K562 (cell line): ENCODE measurements around the gene CMIP. TPM values are rescaled to one million over a fixed set of nuclear protein-coding genes. Genes with fewer than 3 reads are reported as not detected.

Experiments
- ATF7 ChIP-seq: fragments of 450-650 bp; IDR thresholded peaks from 2 replicates; pipeline ENCODE4 v1.7.1; 2014; ENCODE audit warnings: mild to moderate bottlenecking, moderate library complexity
- CEBPG ChIP-seq, 3 experiments: fragments of 200-800 bp in 1 of 3; sonication (Bioruptor generic) in 1 of 3; sonication (generic) in 1 of 3; formaldehyde crosslinking in 1 of 3; IDR thresholded peaks in 2 of 3; conservative IDR thresholded peaks in 1 of 3; 2 replicates each; pipeline versions ENCODE4 v1.6.1 to v1.8.0; 2016 to 2022; ENCODE audit warnings: missing compliant biosample characterization in 2 of 3, missing genetic modification characterization in 2 of 3, mild to moderate bottlenecking in 1 of 3, missing genetic modification reagents in 1 of 3
- DIDO1 ChIP-seq: fragments of 450-650 bp; IDR thresholded peaks from 2 replicates; pipeline ENCODE4 v1.6.1; 2016; ENCODE audit warnings: low read depth, missing biosample characterization, missing genetic modification characterization
- DMBX1 ChIP-seq: fragments of 250-450 bp; sonication (Bioruptor Pico); IDR thresholded peaks from 2 replicates; pipeline ENCODE4 v1.8.0; 2022; ENCODE audit warnings: inconsistent platforms, mild to moderate bottlenecking, moderate library complexity, borderline replicate concordance
- ZNF175 ChIP-seq: fragments of 200-800 bp; sonication (Bioruptor generic); IDR thresholded peaks from 2 replicates; pipeline ENCODE4 v1.6.1; 2016; ENCODE audit warnings: low read depth, mild to moderate bottlenecking, missing genetic modification characterization, missing compliant biosample characterization
- ZNF239 ChIP-seq: fragments of 250-450 bp; sonication (Bioruptor Pico); IDR thresholded peaks from 2 replicates; pipeline ENCODE4 v1.4.0; 2020; ENCODE audit warnings: mild to moderate bottlenecking
- ZNF507 ChIP-seq: conservative IDR thresholded peaks from 2 replicates; pipeline ENCODE4 v1.6.1; 2017; ENCODE audit warnings: missing genetic modification characterization, missing compliant biosample characterization
- ZNF584 ChIP-seq: fragments of 200-800 bp; sonication (Bioruptor generic); IDR thresholded peaks from 2 replicates; pipeline ENCODE4 v1.6.1; 2016; ENCODE audit warnings: low read depth, mild to moderate bottlenecking, missing genetic modification characterization, missing compliant biosample characterization
- ZNF589 ChIP-seq: fragments of 200-800 bp; sonication (Bioruptor generic); IDR thresholded peaks from 2 replicates; pipeline ENCODE4 v1.6.1; 2016; ENCODE audit warnings: low read depth, missing genetic modification characterization, missing compliant biosample characterization
- polyA plus RNA-seq, 8 experiments: library from polyadenylated mRNA; depleted of rRNA in 4 of 8; stranded (reverse) in 5 of 8; unstranded in 3 of 8; fragments of >200 nt; fragmentation: Nextera tagmentation in 2 of 8; fragmentation: Illumina TruSeq in 1 of 8; extraction: Ambion mirVana in 2 of 8; extraction: Trizol in 1 of 8; gene quantifications; 2 replicates each; pipeline versions ENCODE4 v1.2.1 to v1.2.3, GENCODE V29; 2011 to 2014; ENCODE audit warnings: inconsistent platforms in 1 of 8, missing spikeins in 1 of 8
- total RNA-seq, 7 experiments: library from RNA; depleted of rRNA in 6 of 7; stranded (reverse); fragments of >200 nt in 6 of 7; fragmentation: Illumina TruSeq in 2 of 7; extraction: Trizol in 2 of 7; gene quantifications; 2 replicates each; pipeline versions ENCODE4 v1.2.1 to v1.2.3, GENCODE V29; 2011 to 2021; ENCODE audit warnings: low replicate concordance in 1 of 7
- TF ChIP-seq, protein P1 (sequence below): sonication (generic); formaldehyde crosslinking; IDR thresholded peaks from 2 replicates; pipeline ENCODE4 v1.8.0; 2022; ENCODE audit warnings: missing genetic modification reagents, mild to moderate bottlenecking, moderate library complexity, borderline replicate concordance
- TF ChIP-seq, protein P2 (sequence below): sonication (generic); formaldehyde crosslinking; IDR thresholded peaks from 2 replicates; pipeline ENCODE4 v1.9.0; 2022; ENCODE audit warnings: mild to moderate bottlenecking, missing genetic modification reagents
- TF ChIP-seq, protein P3 (sequence below): fragments of 200-800 bp; sonication (Bioruptor generic); IDR thresholded peaks from 2 replicates; pipeline ENCODE4 v1.6.1; 2017; ENCODE audit warnings: missing genetic modification characterization, missing compliant biosample characterization
- TF ChIP-seq, protein P4 (sequence below): fragments of 450-650 bp; formaldehyde crosslinking; conservative IDR thresholded peaks from 2 replicates; pipeline ENCODE4 v1.4.0; 2022; ENCODE audit warnings: mild to moderate bottlenecking, missing genetic modification characterization
- TF ChIP-seq, protein P5 (sequence below), 2 experiments: fragments of 150-350 bp in 1 of 2; IDR thresholded peaks; 2 replicates each; pipeline ENCODE4 v1.6.1; 2012 to 2016; ENCODE audit warnings: low read depth in 2 of 2, low read length in 2 of 2, mild to moderate bottlenecking in 1 of 2, moderate library complexity in 1 of 2
- TF ChIP-seq, protein P6 (sequence below), 2 experiments: fragments of 450-650 bp in 1 of 2; sonication (generic) in 1 of 2; formaldehyde crosslinking in 1 of 2; IDR thresholded peaks in 1 of 2; conservative IDR thresholded peaks in 1 of 2; 2 replicates each; pipeline versions ENCODE4 v1.6.1 to v1.8.1; 2016 to 2023; ENCODE audit warnings: mild to moderate bottlenecking in 2 of 2, moderate library complexity in 2 of 2, inconsistent platforms in 1 of 2, missing genetic modification reagents in 1 of 2

CMIP gene
- total and polyA plus RNA-seq, 9 of the 15 experiments (the other 6 are each of a cell fraction or from before 2014, with no cell fraction given): 0.94 to 82.5 (median 10.3) TPM

DNA sequence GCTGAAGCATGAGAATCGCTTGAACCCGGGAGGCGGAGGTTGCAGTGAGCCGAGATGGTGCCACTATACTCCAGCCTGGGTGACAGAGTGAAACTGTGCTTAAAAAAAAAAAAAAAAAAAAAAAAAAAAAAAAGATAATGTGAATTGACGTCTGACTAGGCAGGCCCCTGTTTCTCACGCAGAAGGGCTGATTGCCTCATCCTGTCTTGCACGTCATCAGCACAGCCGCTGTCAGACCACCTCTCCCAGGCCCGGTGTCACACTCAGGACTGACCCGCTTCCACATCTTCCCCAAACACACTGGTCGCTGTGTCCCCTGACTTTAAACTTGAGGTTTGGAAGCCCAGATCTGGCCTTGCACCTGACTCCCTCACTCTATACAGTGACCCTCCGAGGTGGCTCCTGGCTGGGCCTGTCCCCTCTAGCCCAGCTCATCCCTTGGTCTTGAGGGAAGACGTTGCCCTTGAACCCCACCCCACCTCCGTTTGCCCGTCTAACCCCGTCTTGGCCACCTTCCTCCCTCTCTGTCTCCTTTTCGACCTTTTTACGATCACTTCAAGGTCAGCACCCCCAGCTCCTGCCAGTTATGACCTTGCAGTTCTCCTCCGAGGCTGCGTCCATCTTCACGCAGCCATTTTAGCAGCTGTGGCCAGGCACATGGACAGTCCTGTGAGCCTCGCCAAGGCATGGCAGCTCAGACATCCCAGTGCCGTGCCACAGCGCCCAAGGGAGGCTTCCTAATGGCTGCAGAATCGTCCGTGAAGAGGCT, 184.6 kb downstream of the CMIP start (continued):
- peak; percentile 88 for TF ChIP-seq ZNF589 (CRISPR knock-in tag)
- TF ChIP-seq ZNF239 (CRISPR knock-in tag): no peak
- no peak for TF ChIP-seq ZNF507 (tag)
- TF ChIP-seq ATF7: peak; percentile 34; the same call in 1 of the 2 replicates
- TF ChIP-seq, protein P1, sequence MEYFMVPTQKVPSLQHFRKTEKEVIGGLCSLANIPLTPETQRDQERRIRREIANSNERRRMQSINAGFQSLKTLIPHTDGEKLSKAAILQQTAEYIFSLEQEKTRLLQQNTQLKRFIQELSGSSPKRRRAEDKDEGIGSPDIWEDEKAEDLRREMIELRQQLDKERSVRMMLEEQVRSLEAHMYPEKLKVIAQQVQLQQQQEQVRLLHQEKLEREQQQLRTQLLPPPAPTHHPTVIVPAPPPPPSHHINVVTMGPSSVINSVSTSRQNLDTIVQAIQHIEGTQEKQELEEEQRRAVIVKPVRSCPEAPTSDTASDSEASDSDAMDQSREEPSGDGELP (CRISPR knock-in tag): no peak
- no peak for TF ChIP-seq DIDO1
- TF ChIP-seq, protein P2, sequence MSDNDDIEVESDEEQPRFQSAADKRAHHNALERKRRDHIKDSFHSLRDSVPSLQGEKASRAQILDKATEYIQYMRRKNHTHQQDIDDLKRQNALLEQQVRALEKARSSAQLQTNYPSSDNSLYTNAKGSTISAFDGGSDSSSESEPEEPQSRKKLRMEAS (CRISPR knock-in tag): peak; percentile 64
- TF ChIP-seq, protein P3, sequence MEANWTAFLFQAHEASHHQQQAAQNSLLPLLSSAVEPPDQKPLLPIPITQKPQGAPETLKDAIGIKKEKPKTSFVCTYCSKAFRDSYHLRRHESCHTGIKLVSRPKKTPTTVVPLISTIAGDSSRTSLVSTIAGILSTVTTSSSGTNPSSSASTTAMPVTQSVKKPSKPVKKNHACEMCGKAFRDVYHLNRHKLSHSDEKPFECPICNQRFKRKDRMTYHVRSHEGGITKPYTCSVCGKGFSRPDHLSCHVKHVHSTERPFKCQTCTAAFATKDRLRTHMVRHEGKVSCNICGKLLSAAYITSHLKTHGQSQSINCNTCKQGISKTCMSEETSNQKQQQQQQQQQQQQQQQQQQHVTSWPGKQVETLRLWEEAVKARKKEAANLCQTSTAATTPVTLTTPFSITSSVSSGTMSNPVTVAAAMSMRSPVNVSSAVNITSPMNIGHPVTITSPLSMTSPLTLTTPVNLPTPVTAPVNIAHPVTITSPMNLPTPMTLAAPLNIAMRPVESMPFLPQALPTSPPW (CRISPR knock-in tag): 0 out of 2 replicates have a peak, but pooled peaks have one; percentile 13
- TF ChIP-seq ZNF584 (CRISPR knock-in tag): peak; percentile 90
- TF ChIP-seq DMBX1 (CRISPR knock-in tag): peak; percentile 24; the same call in 1 of the 2 replicates
- peak; percentile 80; the same call in 1 of the 2 replicates for TF ChIP-seq ZNF175
- TF ChIP-seq, protein P4, sequence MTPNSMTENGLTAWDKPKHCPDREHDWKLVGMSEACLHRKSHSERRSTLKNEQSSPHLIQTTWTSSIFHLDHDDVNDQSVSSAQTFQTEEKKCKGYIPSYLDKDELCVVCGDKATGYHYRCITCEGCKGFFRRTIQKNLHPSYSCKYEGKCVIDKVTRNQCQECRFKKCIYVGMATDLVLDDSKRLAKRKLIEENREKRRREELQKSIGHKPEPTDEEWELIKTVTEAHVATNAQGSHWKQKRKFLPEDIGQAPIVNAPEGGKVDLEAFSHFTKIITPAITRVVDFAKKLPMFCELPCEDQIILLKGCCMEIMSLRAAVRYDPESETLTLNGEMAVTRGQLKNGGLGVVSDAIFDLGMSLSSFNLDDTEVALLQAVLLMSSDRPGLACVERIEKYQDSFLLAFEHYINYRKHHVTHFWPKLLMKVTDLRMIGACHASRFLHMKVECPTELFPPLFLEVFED (CRISPR knock-in tag): no peak
- TF ChIP-seq, protein P5, sequence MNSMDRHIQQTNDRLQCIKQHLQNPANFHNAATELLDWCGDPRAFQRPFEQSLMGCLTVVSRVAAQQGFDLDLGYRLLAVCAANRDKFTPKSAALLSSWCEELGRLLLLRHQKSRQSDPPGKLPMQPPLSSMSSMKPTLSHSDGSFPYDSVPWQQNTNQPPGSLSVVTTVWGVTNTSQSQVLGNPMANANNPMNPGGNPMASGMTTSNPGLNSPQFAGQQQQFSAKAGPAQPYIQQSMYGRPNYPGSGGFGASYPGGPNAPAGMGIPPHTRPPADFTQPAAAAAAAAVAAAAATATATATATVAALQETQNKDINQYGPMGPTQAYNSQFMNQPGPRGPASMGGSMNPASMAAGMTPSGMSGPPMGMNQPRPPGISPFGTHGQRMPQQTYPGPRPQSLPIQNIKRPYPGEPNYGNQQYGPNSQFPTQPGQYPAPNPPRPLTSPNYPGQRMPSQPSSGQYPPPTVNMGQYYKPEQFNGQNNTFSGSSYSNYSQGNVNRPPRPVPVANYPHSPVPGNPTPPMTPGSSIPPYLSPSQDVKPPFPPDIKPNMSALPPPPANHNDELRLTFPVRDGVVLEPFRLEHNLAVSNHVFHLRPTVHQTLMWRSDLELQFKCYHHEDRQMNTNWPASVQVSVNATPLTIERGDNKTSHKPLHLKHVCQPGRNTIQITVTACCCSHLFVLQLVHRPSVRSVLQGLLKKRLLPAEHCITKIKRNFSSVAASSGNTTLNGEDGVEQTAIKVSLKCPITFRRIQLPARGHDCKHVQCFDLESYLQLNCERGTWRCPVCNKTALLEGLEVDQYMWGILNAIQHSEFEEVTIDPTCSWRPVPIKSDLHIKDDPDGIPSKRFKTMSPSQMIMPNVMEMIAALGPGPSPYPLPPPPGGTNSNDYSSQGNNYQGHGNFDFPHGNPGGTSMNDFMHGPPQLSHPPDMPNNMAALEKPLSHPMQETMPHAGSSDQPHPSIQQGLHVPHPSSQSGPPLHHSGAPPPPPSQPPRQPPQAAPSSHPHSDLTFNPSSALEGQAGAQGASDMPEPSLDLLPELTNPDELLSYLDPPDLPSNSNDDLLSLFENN (IDR thresholded peaks at IDR 0.05; ENCODE audit: low read depth in 2 of 2, low read length in 2 of 2): no peak
- TF ChIP-seq, protein P6, sequence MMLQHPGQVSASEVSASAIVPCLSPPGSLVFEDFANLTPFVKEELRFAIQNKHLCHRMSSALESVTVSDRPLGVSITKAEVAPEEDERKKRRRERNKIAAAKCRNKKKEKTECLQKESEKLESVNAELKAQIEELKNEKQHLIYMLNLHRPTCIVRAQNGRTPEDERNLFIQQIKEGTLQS (IDR thresholded peaks at IDR 0.05): peak; percentile 89
- TF ChIP-seq, protein P6 (CRISPR knock-in tag; conservative IDR thresholded peaks at IDR 0.05): no peak
- TF ChIP-seq CEBPG (CRISPR knock-in tag; IDR thresholded peaks at IDR 0.05): peak; percentile 96
- peak in 1 of 2 experiments; percentile 78; a peak in 2 of 4 replicates for TF ChIP-seq CEBPG (tag; conservative IDR thresholded peaks at IDR 0.05 in 1 of 2, IDR thresholded peaks at IDR 0.05 in 1 of 2)
